ENCODE results near the gene CROCC2.
A peak's percentile ranks its signal among the peaks of the same experiment; 100 is the strongest.

Gene CROCC2

GRCh38 chr2:241015439-241015838, 109.3 kb downstream of the CROCC2 start:
- no peak for DNase-seq (ENCODE audit: low read depth in 3 of 3)

DNA sequence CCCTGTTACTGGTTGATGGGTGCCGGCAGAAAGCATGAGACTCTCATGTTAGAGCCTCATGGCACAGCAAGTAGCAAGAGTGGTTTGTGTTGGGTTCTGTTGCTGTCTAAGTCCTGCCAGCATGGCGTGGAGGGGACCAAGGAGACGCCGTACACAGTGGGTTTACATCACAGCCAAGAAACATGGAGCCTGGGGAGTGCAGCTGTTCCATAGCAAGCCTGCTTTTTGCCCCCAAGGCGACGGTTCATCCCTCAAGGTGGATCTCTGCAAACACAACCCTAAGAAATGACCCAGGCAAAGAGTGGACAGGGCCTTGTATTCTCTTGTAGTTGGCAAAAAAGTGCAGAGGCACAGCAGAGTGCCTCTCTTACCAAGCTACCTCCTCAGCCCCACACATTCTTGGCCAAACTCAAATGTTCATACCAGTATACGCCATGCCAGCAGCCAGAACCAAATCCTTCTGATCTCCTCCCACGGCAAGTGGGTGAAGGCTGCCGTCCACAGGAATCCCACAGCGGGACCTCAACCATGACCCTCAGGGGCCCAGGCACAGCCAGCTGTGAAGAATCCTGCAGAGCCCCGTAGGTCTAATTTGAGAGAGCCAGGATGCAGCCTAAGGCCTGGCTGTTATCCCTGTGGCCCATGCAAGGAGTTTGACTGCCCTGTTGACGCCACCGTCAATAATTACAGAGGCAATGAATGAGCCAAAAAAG, 111.2 kb downstream of the CROCC2 start:
- no peak for DNase-seq (ENCODE audit: low read depth in 3 of 3)

DNA sequence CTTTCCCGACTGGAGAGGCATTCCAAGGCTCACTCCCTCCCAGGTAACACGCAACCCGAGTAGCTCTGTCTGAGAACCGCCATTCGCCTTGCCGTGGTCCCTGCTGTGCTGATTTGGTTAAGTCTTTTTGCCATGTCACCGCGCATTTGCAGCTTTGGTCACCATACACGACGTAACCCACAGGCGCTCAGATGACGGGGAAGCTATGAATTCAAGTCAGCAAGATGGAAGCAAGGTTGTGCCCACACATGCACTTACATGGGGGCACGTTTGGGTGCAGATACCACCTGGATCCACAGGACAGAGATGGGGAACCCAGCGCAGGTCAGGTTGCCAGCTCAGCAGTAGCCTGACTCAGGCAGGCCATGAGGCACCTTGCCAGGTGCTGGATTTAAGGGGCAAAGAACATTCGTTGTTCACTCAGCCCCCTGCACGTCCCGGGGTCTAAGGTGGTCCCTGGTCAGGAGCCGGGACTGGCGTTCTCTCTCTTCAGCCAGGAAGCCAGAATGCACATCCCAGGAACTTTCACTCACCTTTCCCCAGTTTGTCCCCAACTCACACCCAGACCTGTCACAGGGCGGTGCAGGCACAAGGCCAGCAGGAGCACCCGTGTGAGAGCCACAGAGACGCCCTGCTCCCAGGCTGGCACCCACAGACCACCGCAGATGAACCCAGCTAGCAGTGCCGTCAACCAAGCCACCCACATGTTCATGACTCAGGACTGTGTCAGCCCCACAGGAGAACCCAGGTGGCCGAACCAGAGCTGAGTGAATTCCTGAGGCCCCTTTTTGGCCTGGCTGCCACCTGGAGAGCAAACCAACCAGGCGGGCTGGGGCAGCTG, 112.1 kb downstream of the CROCC2 start:
- DNase-seq (ENCODE audit: low read depth in 3 of 3) = no peak

GRCh38 chr2:241019441-241020139, 113.5 kb downstream of the CROCC2 start:
- DNase-seq (ENCODE audit: low read depth in 3 of 3) = no peak

- DNase-seq (ENCODE audit: low read depth in 3 of 3) = no peak
Observed at GRCh38 chr2:241020201-241020600, 114.1 kb downstream of the CROCC2 start.

GRCh38 chr2:241020629-241021190, 114.6 kb downstream of the CROCC2 start:
- DNase-seq (ENCODE audit: low read depth in 3 of 3) = no peak

GRCh38 chr2:241025639-241026038, 119.5 kb downstream of the CROCC2 start:
- no peak for DNase-seq (ENCODE audit: low read depth in 3 of 3)

GRCh38 chr2:241029599-241030332, 123.6 kb downstream of the CROCC2 start:
- DNase-seq (ENCODE audit: low read depth in 3 of 3) = no peak

DNA sequence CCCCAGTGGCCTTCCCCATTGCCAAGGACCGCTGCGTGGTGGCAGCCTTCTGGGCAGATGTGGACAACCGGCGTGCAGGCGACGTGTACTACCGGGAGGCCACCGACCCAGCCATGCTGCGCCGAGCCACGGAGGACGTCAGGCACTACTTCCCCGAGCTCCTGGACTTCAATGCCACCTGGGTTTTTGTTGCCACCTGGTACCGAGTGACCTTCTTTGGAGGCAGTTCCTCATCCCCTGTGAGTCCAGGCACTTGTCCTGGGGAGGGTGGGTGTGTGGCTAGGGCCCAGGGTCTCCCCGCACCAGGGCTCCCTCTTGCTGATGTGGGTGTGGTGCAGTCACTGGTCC, 124.2 kb downstream of the CROCC2 start:
- DNase-seq (ENCODE audit: low read depth in 3 of 3) = no peak

DNA sequence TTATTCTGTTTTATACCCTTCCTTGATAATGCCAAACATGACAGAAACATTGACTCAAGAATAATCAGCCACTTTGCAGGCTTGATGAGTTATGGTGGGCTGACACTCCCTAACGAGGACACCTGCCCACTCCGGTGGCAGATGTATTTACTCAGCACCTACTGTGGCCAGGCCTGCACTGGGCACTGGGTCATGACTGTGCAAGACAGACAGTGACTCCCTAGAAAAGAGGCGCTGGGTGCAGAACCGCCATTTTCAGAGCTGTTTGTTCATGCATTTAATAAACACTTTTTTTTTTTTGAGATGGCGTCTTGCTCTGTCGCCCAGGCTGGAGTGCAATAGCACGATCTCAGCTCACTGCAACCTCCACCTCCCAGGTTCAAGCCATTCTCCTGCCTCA, 124.7 kb downstream of the CROCC2 start:
- no peak for DNase-seq (ENCODE audit: low read depth in 3 of 3)

DNA sequence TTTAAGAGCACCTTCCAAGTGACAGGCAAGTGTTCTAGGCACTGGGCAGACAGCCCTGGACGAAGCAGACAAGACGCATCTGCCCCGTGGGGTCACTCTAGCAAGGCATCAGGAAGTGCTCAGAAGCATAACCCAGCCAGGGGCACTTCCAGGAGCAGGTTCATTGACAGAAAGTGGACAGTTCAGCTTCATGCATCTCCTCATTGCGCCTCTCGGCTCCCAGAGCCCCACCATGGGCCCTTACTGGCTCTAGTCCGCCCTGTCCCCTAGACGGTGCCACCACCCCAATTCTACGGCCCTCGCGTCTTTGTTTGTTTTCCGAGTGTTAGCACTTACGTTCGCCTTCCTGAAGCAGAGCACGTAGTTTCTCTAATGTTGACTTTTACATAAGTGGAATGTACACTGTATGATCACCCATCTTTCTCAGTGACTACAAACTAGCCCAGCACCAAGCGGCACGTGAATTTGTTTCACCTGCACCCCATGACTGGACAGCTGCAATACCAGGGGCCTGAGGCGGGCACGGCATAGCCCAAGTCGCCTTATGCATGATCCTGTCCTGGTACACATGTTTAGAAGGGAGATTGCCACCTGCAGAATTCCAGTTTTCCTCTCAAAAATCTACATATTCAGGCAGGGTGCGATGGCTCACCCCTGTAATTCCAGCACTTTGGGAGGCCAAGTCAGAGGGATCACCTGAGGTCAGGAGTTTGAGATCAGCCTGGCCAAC, 125.5 kb downstream of the CROCC2 start:
- DNase-seq (ENCODE audit: low read depth in 3 of 3) = no peak

DNA sequence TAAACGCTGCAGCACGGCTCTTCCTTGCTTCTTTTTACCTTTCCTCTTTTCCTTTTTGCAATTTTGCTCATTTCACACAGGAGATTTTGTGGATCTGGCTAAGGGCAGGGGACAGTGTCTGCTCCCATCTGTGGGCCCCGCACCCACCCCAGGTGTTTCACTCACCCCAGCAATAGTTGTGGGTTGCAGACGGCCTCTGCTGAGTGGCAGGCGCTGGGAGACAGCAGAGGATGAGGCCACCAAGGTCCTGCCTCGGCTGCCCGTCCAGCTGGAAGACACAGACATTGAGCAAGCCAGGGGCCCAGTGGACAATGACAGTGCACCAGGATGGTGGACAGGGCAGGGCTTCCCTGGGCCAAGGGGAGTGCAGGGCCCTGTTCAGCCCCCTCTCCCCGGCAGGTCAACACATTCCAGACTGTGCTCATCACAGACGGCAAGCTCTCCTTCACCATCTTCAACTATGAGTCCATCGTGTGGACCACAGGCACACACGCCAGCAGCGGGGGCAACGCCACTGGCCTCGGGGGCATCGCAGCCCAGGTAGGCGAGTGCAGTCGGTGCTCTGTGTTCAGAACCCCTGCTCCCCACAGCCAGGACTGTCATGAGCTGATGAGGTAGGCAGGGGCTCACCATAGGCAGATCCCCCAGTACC, 127.3 kb downstream of the CROCC2 start:
- no peak for DNase-seq (ENCODE audit: low read depth in 3 of 3)

- no peak for DNase-seq (ENCODE audit: low read depth in 3 of 3)
Observed at GRCh38 chr2:241033994-241034393, 127.9 kb downstream of the CROCC2 start.

DNA sequence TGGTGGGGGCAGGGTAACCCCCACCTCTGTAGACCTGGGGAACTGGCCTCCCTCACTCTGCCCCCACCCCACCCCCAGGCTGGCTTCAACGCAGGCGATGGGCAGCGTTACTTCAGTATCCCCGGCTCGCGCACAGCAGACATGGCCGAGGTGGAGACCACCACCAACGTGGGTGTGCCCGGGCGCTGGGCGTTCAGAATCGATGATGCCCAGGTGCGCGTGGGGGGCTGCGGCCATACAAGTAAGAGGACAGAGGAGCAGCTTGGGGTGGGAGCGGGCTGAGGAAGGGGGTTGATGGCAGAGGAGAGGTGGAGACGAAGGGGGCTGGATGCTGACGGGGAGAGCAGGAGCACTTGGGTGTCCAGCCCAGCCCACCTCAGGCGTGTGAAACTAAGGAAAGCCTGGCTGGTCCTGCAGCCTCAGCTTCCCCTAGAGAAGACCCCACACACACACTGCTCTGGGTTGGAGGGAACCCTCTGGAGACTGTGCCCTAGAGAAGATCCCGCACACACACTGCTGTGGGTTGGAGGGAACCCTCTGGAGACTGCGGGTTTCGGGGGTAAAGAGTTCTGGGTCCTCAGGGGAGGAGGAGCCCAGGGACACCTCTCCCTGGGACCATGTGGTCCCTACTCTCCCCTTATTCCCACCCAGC, 128.5 kb downstream of the CROCC2 start:
- DNase-seq (ENCODE audit: low read depth in 3 of 3) = no peak

- DNase-seq (ENCODE audit: low read depth in 3 of 3) = peak in 1 of 3 donors; percentile 23
Observed at GRCh38 chr2:241035142-241035817, 129.1 kb downstream of the CROCC2 start.

DNA sequence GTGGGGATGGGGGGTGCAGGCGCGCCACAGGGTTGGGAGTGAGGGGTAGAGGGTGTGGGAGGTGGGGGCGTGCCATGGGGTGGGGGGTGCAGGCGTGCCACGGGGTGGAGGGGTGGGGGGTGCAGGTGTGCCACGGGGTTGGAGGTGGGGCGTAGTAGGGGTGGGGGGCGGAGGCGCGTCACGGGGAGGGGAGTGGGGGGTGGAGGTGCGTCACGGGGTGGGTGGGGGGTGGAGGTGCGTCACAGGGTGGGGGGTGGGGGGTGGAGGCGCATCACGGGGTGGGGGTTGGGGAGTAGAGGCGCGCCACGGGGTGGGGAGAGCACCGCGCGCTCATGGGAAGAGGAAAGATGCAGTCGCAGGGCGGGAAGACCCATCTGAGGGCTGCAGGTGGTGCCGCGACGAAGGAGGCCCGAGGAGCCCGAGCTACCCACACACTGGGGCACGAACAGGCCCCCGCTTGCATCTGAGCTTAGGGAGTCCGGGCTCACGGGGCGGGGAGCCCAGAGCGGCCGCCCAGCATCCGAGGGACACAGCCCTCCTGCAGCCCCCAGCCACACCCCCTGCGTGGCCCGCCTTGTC, 129.8 kb downstream of the CROCC2 start:
- no peak for DNase-seq (ENCODE audit: low read depth in 3 of 3)

DNA sequence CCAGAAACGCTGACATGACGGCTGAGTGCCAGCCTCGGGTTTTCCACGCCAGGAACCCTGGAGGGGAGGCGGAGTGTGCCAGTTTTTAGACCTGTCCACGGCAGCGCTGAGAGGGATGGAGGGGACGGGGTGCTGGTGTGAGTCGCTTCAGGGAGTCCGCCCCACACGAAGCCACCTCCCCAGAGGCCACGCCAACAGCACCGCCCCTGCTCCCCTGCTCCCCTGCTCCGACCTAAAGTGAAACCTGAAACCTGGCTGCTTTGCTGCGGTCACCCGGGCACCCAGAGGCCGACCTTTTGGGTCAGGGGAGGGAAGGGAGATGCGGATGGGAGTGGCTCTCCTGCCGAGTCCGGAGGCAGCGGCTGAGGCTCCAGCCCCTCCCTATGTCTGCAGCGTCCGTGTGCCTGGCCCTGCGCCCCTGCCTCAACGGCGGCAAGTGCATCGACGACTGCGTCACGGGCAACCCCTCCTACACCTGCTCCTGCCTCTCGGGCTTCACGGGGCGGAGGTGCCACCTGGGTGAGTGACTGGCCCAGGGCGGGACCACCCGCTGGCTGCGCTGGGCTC, 130.3 kb downstream of the CROCC2 start:
- peak in 2 of 3 donors; percentile 18 to 27 for DNase-seq (ENCODE audit: low read depth in 3 of 3)

GRCh38 chr2:241036964-241037421, 130.9 kb downstream of the CROCC2 start:
- no peak for DNase-seq (ENCODE audit: low read depth in 3 of 3)

Measured in stimulated activated CD4-positive, alpha-beta T cell treated with anti-CD3 and anti-CD28 coated beads, TNF-alpha, amount 100 ng/mL, for 48 hours (primary cell).